ENCODE data around the gene ZC3HAV1.

Gene ZC3HAV1

DNA sequence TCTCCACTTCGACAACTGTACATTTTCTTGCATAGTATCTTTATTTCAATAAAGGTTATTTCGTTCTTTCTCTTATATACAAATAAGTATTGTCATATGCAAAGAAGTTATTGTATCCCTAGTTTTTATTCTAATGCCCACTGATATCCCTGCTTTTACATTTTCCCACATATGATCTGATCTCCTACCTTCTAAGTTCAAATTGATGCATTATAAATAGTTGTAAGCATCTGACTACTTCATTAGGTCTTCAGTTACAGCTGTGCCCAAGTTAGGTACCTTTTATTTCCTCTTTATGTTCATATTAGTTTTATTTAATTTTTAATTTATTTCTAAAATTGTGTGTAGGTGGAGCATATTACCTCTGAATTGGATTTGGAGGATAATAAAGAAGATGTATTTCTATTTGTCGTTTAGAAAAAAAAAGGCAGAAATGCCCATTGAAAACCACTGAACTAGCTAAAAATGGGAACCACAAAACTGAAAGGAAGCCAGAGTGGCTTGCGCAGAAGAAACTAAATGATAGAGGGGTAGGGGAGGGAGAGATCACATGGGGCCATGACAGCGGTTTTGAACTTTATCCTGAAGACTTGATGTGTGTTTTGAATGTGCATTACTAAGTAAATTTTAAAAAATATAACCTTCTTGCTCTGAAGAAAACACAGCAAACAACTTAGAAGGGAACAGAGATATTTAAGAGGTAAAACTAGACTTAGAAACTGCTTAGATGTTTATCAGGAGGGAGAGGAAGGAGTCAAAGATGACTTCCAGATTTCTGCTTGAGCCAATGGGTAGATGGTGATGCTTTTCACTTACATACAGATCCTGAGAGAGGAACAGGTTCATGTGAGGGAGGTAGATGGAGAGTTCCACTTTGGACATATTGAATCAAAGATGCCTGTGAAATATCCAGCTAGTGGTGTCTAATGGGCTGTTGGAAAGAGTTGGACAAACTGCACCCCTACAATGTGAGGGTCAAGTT is 64.4 kb downstream of the ZC3HAV1 start:
- H3K4me1 Mint-ChIP-seq = no peaks in the 10 kb centered on the region
- peaks cover 6% of the 10 kb centered on the region for H3K27me3 Mint-ChIP-seq (ENCODE audit: low read depth)
- no peaks in the 10 kb centered on the region for H3K36me3 Mint-ChIP-seq (ENCODE audit: low read depth)
- TF ChIP-seq, protein P1, sequence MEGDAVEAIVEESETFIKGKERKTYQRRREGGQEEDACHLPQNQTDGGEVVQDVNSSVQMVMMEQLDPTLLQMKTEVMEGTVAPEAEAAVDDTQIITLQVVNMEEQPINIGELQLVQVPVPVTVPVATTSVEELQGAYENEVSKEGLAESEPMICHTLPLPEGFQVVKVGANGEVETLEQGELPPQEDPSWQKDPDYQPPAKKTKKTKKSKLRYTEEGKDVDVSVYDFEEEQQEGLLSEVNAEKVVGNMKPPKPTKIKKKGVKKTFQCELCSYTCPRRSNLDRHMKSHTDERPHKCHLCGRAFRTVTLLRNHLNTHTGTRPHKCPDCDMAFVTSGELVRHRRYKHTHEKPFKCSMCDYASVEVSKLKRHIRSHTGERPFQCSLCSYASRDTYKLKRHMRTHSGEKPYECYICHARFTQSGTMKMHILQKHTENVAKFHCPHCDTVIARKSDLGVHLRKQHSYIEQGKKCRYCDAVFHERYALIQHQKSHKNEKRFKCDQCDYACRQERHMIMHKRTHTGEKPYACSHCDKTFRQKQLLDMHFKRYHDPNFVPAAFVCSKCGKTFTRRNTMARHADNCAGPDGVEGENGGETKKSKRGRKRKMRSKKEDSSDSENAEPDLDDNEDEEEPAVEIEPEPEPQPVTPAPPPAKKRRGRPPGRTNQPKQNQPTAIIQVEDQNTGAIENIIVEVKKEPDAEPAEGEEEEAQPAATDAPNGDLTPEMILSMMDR (IDR thresholded peaks at IDR 0.05; ENCODE audit: unreplicated experiment in 3 of 3) = no peak
- no peak overlapping the region for H3K27ac Mint-ChIP-seq
- H3K4me3 Mint-ChIP-seq = no peak overlapping the region
- no peaks in the 10 kb centered on the region for H3K9me3 Mint-ChIP-seq

DNA sequence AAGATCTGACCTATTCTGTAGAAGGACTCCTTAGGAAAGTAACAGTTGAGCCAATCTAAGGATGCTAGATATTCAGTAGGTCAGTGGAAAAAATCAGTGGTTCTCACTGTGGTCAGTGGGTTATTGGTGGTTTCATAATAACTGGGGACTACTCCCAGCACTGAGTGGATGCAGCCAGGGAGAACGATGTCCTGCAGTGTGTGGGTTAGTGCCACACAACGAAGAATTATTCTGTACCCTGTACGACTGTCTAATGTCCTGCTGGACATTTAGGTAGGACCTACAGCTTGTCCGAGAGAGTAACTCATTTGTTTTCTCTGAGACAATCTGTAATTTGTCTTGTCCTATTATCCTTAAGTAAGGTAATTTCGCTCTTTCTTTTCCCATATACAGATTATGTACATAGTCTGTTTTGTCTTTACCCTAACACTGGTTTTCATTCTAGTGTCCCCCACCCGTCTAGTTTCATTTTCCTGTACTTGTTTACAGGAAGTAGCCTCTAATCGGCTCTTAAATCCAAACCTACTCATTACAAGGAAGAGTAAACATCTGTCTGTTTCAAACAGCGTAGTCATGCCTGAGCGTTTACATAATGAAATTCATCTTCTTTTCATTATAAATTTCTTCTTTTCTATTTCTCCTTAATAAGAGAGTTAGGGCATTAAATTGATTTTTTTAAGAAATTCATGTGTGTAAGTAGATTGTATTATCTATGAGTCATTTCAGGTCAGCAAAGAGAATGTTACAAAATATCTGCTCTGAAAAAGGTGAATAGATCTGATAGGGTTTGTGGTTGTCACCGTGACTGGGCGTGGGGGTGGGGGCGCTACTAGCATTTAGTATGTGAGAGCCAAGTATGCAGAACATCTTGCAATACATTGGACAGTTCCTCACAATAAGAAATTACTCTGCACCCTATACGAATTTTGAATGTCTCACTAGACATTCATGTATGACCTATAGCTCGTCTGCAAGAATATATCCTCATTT is 65.4 kb downstream of the ZC3HAV1 start:
- Mint-ChIP-seq H3K4me1 (no peaks in the 10 kb centered on the region), H3K36me3 (ENCODE audit: low read depth) (no peaks in the 10 kb centered on the region), H3K4me3 (no peak overlapping the region), H3K27me3 (ENCODE audit: low read depth) (peaks cover 8% of the 10 kb centered on the region), H3K9me3 (no peaks in the 10 kb centered on the region), H3K27ac (no peak overlapping the region)
- TF ChIP-seq, protein P1 (IDR thresholded peaks at IDR 0.05; ENCODE audit: unreplicated experiment in 3 of 3) = no peak

DNA sequence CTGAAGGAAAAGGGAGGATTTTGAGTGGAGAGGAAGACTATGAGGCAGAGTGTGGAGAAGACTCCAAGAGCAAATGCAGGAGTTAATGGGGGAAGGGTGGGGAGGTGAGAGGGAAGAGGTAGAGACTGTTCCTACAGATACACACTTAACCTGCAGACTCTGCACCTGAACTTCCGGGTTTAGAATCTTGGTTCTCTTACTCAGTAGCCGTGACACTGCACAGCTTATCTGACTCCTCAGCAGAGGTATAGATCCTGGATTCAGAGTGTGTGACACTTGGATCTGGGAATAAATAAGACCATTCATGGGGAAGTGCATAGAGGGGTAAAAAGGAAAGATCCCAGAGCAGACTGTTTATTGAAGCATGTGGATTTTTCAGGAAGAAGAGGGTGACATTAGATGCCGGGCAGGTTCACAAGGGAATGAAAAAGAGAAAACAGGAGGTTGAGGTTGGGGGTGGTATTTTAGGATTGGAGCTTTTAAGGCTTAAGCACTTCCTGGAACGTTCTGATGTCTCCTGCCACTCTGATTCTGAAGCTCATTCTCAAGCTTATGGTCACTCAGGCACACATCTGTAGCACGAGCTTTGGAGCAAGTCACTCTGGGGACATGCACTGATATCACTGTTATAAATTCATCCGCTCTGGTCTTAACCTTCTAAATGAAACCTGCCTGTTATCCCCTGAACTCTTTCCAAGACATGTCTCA is 68.0 kb downstream of the ZC3HAV1 start:
- Mint-ChIP-seq H3K27me3 (ENCODE audit: low read depth) (peaks cover 8% of the 10 kb centered on the region), H3K36me3 (ENCODE audit: low read depth) (no peaks in the 10 kb centered on the region), H3K4me1 (no peaks in the 10 kb centered on the region), H3K9me3 (no peaks in the 10 kb centered on the region), H3K27ac (no peak overlapping the region), H3K4me3 (no peak overlapping the region)
- TF ChIP-seq, protein P1 (IDR thresholded peaks at IDR 0.05; ENCODE audit: unreplicated experiment in 3 of 3) = no peak

DNA sequence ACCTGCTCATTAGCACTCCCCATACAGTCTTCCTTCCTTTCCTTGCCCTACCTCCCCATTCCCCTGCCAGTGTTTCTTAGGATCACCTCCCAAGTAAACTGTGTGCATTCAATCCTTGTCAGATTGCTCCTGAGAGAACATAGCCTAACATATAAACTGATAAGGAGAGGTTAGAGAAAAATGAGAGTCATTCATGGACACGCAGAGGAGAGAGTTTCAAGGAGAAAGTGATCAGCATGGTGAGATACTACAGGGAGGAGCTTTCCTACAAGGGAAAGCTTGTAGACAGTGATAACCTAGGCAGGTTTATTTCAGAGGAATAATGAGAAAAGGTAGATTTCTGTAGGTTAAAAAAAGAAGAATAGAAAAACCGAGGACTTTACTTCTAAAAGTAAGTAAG is 70.8 kb downstream of the ZC3HAV1 start:
- Mint-ChIP-seq H3K4me3 (no peak overlapping the region), H3K9me3 (peaks cover 2% of the 10 kb centered on the region), H3K27me3 (ENCODE audit: low read depth) (peaks cover 8% of the 10 kb centered on the region), H3K36me3 (ENCODE audit: low read depth) (no peaks in the 10 kb centered on the region), H3K4me1 (no peaks in the 10 kb centered on the region), H3K27ac (no peak overlapping the region)
- TF ChIP-seq, protein P1 (IDR thresholded peaks at IDR 0.05; ENCODE audit: unreplicated experiment in 3 of 3) = no peak

DNA sequence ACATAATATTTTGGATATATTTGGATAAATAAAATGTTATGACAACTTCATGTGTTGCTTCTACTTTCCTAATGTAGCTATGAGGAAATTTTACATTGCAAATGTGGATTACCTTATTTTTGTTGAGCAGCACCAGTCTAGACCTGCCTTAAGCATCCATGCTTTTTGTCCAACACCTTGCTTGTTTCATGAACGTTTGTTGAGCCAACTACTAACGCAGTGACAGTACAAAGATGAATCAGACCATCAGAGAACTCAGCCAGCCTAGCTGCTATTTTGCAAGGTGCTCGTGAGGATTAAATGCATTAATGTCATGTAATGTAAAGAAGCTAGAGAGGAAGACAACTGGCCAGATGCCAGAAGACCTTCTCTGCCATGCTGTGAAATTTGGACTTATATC is 72.6 kb downstream of the ZC3HAV1 start:
- H3K9me3 Mint-ChIP-seq = peaks cover 5% of the 10 kb centered on the region
- peaks cover 8% of the 10 kb centered on the region for H3K27me3 Mint-ChIP-seq (ENCODE audit: low read depth)
- H3K36me3 Mint-ChIP-seq (ENCODE audit: low read depth) = no peaks in the 10 kb centered on the region
- TF ChIP-seq, protein P1 (IDR thresholded peaks at IDR 0.05; ENCODE audit: unreplicated experiment in 3 of 3) = no peak
- H3K4me1 Mint-ChIP-seq = no peaks in the 10 kb centered on the region
- H3K4me3 Mint-ChIP-seq = no peak overlapping the region
- H3K27ac Mint-ChIP-seq = no peak overlapping the region

Data from nephron (organoid).